Subcutaneous abdominal adipose tissue (tissue), 5 donors: Measurements from ENCODE around the gene APIP.

Experiments
- H3K27ac ChIP-seq: one replicate; pipeline ENCODE4 v1.7.0; 2013; ENCODE audit warnings: low read depth, mild to moderate bottlenecking, inconsistent platforms, low read length, moderate library complexity
- H3K27me3 ChIP-seq, 5 donors: one replicate each; pipeline ENCODE4 v1.7.0; 2013; ENCODE audit warnings: low read length in 5 of 5, inconsistent platforms in 1 of 5; ENCODE audit not compliant: control insufficient read depth in 5 of 5, insufficient read depth in 4 of 5
- H3K36me3 ChIP-seq, 5 donors: one replicate each; pipeline ENCODE4 v1.7.0; 2013; ENCODE audit warnings: low read length in 5 of 5; ENCODE audit not compliant: control insufficient read depth in 5 of 5, insufficient read depth in 5 of 5
- H3K4me1 ChIP-seq, 5 donors: one replicate each; pipeline ENCODE4 v1.7.0; 2013; ENCODE audit warnings: low read length in 5 of 5, mild to moderate bottlenecking in 3 of 5, moderate library complexity in 1 of 5; ENCODE audit not compliant: control insufficient read depth in 5 of 5, insufficient read depth in 5 of 5
- H3K4me3 ChIP-seq, 5 donors: one replicate each; pipeline ENCODE4 v1.7.0; 2013; ENCODE audit warnings: low read length in 5 of 5, low read depth in 1 of 5
- H3K9ac ChIP-seq, 5 donors: one replicate each; pipeline ENCODE4 v1.7.0; 2013; ENCODE audit warnings: low read length in 5 of 5, mild to moderate bottlenecking in 4 of 5, moderate library complexity in 3 of 5
- H3K9me3 ChIP-seq, 5 donors: one replicate each; pipeline ENCODE4 v1.7.0; 2013; ENCODE audit warnings: low read length in 5 of 5; ENCODE audit not compliant: control insufficient read depth in 5 of 5
- donor health status: healthy.
- donor health status: healthy.
- donor health status: healthy.
- donor health status: healthy.
- donor health status: healthy.

APIP gene

DNA sequence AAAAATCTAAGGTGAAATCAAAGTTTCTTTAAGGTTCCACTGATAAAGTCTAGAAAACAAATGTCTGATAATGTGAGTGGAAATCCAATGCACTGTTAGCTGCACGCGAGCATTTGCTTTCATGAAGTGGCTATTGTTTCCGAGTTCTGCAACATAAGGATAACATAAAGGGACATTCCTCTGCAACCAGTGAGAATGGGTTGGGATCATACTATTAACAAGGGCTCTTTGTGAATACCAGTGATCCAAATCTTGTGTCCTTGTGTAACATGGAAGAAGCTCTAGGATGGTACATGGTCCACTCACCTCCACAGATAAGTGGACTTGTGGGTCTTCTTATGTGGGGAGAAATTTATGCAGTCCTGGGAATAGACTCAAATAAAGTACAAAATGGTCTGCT lies 24.6 kb downstream of the APIP start:
- no peaks in the 10 kb centered on the region for H3K27me3 ChIP-seq
- H3K36me3 ChIP-seq: peaks cover under 1 to 17% (median 4%) of the 10 kb centered on the region in 5 donors
- H3K27ac ChIP-seq: no peak overlapping the region
- no peaks in the 10 kb centered on the region for H3K9me3 ChIP-seq
- no peak overlapping the region for H3K4me3 ChIP-seq
- peaks cover 0 to 12% (median under 1%) of the 10 kb centered on the region in 5 donors for H3K4me1 ChIP-seq
- H3K9ac ChIP-seq: no peak overlapping the region

DNA sequence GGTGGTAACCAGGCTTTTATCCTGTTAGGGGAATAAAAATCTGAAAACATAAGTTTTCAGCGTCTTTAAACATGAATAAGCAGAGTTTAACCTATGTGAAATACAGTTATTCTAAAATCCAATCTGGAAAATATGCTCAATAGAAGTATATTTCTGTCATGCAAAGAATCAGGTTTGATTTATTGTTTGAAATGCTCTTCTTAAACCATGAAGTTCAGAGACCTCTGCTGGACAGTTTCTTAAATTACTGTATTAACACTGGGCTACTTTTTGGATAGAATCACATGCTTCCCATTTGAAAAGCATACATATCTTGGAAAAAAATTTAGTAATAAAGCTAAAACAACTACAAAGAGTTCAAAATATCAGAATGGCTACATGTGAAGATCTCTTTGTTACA lies 25.4 kb downstream of the APIP start:
- Histone ChIP-seq H3K4me1 (peaks cover 0 to 11% (median 0%) of the 10 kb centered on the region in 5 donors), H3K27ac (no peak overlapping the region), H3K36me3 (peaks cover 4 to 19% (median 5%) of the 10 kb centered on the region in 5 donors), H3K27me3 (no peaks in the 10 kb centered on the region), H3K4me3 (no peak overlapping the region), H3K9ac (no peak overlapping the region), H3K9me3 (no peaks in the 10 kb centered on the region)

GRCh38 chr11:34890089-34890488 lies 26.1 kb downstream of the APIP start:
- Histone ChIP-seq H3K27ac (no peak overlapping the region), H3K4me1 (peaks cover 0 to 11% (median 0%) of the 10 kb centered on the region in 5 donors), H3K4me3 (no peak overlapping the region), H3K9me3 (no peaks in the 10 kb centered on the region), H3K9ac (no peak overlapping the region), H3K36me3 (peaks cover 4 to 19% (median 8%) of the 10 kb centered on the region in 5 donors), H3K27me3 (no peaks in the 10 kb centered on the region)

DNA sequence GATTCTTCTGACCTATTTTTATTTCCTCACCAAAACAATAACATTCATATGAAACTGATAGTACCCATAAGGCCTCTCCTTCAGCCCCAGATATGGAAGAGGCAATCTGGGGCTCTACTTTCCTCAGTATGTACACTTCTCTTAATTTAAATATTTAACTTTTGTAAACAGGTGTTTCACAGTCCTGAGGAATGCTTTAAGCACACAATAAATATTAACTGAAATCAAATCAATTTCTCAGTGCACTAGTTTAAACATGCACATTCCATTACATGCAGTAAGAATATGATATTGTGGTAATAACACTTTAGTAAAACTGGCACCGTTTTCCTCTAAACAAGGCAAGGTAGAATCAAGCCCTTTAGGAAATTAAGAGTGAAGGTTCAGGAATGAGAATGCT lies 28.9 kb downstream of the APIP start:
- H3K27me3 ChIP-seq: no peaks in the 10 kb centered on the region
- no peak overlapping the region for H3K4me3 ChIP-seq
- H3K9me3 ChIP-seq: no peaks in the 10 kb centered on the region
- peaks cover 0 to 10% (median 0%) of the 10 kb centered on the region in 5 donors for H3K4me1 ChIP-seq
- H3K9ac ChIP-seq: no peak overlapping the region
- peaks cover 5 to 28% (median 12%) of the 10 kb centered on the region in 5 donors for H3K36me3 ChIP-seq
- no peak overlapping the region for H3K27ac ChIP-seq

GRCh38 chr11:34886609-34887008 lies 29.6 kb downstream of the APIP start:
- Histone ChIP-seq H3K9ac (no peak overlapping the region), H3K4me1 (peaks cover 0 to 10% (median 0%) of the 10 kb centered on the region in 5 donors), H3K27me3 (no peaks in the 10 kb centered on the region), H3K27ac (no peak overlapping the region), H3K9me3 (no peaks in the 10 kb centered on the region), H3K4me3 (no peak overlapping the region), H3K36me3 (peaks cover 5 to 28% (median 16%) of the 10 kb centered on the region in 5 donors)

GRCh38 chr11:34881900-34882299 lies 34.3 kb downstream of the APIP start:
- H3K36me3 ChIP-seq: peaks cover 8 to 24% (median 16%) of the 10 kb centered on the region in 5 donors
- H3K4me1 ChIP-seq: no peaks in the 10 kb centered on the region
- no peak overlapping the region for H3K9ac ChIP-seq
- H3K27me3 ChIP-seq: no peaks in the 10 kb centered on the region
- no peaks in the 10 kb centered on the region for H3K9me3 ChIP-seq
- no peak overlapping the region for H3K4me3 ChIP-seq
- H3K27ac ChIP-seq: no peak overlapping the region

DNA sequence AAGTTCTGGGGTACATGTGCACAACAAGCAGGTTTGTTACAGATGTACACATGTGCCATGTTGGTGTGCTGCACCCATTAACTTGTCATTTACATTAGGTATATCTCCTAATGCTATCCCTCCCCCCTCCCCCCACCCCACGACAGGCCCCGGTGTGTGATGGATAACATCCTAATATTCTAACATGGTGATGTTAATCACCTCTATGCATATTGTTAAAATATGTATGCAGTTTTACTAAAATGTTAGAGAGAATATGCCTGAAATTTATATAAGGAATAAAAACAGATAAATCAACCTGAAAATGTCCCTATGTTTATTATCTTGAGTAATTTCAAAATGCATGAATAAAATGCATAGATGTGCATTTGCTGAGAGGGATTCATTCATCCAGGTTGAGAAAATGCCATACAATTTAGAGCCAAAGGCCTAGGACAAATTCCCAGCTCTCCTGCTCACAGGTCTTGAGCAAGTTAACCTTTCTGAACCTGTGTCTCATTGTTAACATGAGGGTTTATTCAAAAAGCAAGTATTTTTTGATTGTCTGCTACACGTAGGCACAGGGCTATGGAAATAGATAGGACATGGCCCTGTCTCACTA lies 38.7 kb downstream of the APIP start:
- peaks cover 3 to 19% (median 8%) of the 10 kb centered on the region in 5 donors for H3K36me3 ChIP-seq
- no peak overlapping the region for H3K9ac ChIP-seq
- peaks cover 0 to 6% (median 3%) of the 10 kb centered on the region in 5 donors for H3K9me3 ChIP-seq
- H3K4me1 ChIP-seq: peaks cover 0 to 6% (median 0%) of the 10 kb centered on the region in 5 donors
- H3K27me3 ChIP-seq: no peaks in the 10 kb centered on the region
- no peak overlapping the region for H3K27ac ChIP-seq
- H3K4me3 ChIP-seq: no peak overlapping the region

DNA sequence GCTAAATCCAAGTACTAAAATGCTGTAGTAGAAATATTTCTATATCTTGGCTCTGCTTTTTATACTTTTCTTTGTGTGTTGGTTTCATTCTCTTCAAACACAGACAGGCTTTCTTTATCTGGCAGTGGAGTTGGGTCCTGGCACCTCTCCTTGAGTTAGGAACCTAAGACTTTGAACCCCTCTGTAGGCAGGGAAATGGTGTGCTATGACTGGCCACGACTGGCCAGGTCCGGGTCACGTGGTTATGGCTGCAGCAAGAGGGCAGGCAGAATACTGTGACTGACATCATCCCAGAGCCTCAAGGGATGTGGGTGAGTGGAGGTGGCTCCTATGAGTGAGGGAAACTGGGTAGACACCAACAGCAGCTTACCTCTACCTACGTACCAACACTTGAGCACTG lies 42.0 kb downstream of the APIP start:
- H3K4me1 ChIP-seq: peaks cover 0 to 6% (median 0%) of the 10 kb centered on the region in 5 donors
- no peak overlapping the region for H3K4me3 ChIP-seq
- peaks cover 0 to 6% (median 3%) of the 10 kb centered on the region in 5 donors for H3K9me3 ChIP-seq
- no peak overlapping the region for H3K27ac ChIP-seq
- peaks cover 0 to 8% (median 2%) of the 10 kb centered on the region in 5 donors for H3K36me3 ChIP-seq
- H3K9ac ChIP-seq: no peak overlapping the region
- no peaks in the 10 kb centered on the region for H3K27me3 ChIP-seq

GRCh38 chr11:34870548-34871196 lies 45.5 kb downstream of the APIP start:
- H3K27ac ChIP-seq: no peak overlapping the region
- no peaks in the 10 kb centered on the region for H3K27me3 ChIP-seq
- peaks cover 0 to 8% (median 0%) of the 10 kb centered on the region in 5 donors for H3K36me3 ChIP-seq
- H3K9me3 ChIP-seq: peaks cover 0 to 6% (median 3%) of the 10 kb centered on the region in 5 donors
- H3K9ac ChIP-seq: no peak overlapping the region
- H3K4me3 ChIP-seq: no peak overlapping the region
- peaks cover 0 to 17% (median 6%) of the 10 kb centered on the region in 5 donors for H3K4me1 ChIP-seq

DNA sequence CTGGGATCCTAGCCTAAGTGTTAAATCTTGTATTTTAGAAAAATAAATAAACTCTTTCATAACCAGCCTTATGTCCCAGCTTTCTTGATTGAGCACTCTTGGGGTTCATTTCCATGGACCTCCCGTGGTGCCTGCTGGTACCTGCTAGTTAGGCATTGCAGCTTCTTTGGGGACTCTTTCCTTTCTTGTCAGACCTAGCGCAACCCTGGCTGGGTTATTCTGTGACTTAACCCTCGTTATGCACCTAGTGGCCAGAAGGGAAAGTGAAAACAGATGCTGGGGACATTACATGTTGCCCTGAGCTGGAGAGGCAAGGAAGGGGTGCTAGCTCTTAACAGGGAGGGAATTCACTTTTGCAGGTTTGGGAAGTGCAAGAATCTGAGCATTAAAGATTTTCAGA lies 46.8 kb downstream of the APIP start:
- H3K9ac ChIP-seq: no peak overlapping the region
- no peak overlapping the region for H3K4me3 ChIP-seq
- peaks cover 0 to 3% (median 0%) of the 10 kb centered on the region in 5 donors for H3K36me3 ChIP-seq
- peaks cover 0 to 17% (median 8%) of the 10 kb centered on the region in 5 donors for H3K4me1 ChIP-seq
- no peaks in the 10 kb centered on the region for H3K9me3 ChIP-seq
- no peak overlapping the region for H3K27ac ChIP-seq
- H3K27me3 ChIP-seq: no peaks in the 10 kb centered on the region
